K562 (cell line): ENCODE results near the gene ST6GALNAC6. TPM values are rescaled to one million over a fixed set of nuclear protein-coding genes. Genes with fewer than 3 reads are reported as not detected.
A peak's percentile ranks its signal among the peaks of the same experiment; 100 is the strongest.

Experiments used
- ATAC-seq: fragments of 200-7000 bp; cut with Tn5 transposase; 3 replicates; pipeline ENCODE4 v1.9.1; 2020; ENCODE audit warnings: moderate library complexity
- BruUV-seq: library from RNA; stranded (reverse); fragments of 400-500 nt; replicated peaks from 2 replicates; lab custom pipeline; 2021; lab: Mats Ljungman, UMichigan
- CTCF ChIA-PET: fragments of 300-600 bp; formaldehyde crosslinking; extraction: SDS; loops from one replicate; lab custom pipeline; 2021; ENCODE audit warnings: low intra/inter-chr PET ratio; lab: Yijun Ruan, JAX
- POLR2A ChIA-PET: fragments of 300-600, 350-650 bp; sonication (Branson Sonifier 250); formaldehyde crosslinking; extraction: SDS; loops from one replicate; lab custom pipeline; 2021; ENCODE audit warnings: antibody characterized with exemption, inconsistent platforms; lab: Yijun Ruan, JAX
- DNase-seq, 4 experiments: peaks; one replicate each; pipeline versions ENCODE4 v3.0.0 to v3.0.0-alpha.2; 2011 to 2018; ENCODE audit warnings: low spot score in 3 of 4, mixed read lengths in 3 of 4; ENCODE audit errors: extremely low read depth in 1 of 4
- FAIRE-seq: peaks from 2 replicates; lab custom pipeline; 2011; peaks lifted over from hg19 to GRCh38; lab: Jason Lieb, UNC
- H2AFZ ChIP-seq: 2 replicates; pipeline ENCODE4 v1.6.0; 2011; ENCODE audit warnings: low read depth, low read length, control low read depth, inconsistent platforms
- H3K27ac ChIP-seq: fragments of 200-600 bp; 3 replicates; pipeline ENCODE4 v1.8.0; 2011; ENCODE audit warnings: low read depth, mild to moderate bottlenecking, control low read depth, inconsistent platforms, low read length, moderate library complexity, mixed read lengths; ENCODE audit errors: extremely low read depth
- H3K27me3 ChIP-seq, 2 experiments: fragments of 300-600 bp in 1 of 2; 2 replicates in 1 of 2; 3 replicates in 1 of 2; pipeline versions ENCODE4 v1.6.0 to v1.8.0; 2011; ENCODE audit warnings: inconsistent platforms in 2 of 2, low read length in 2 of 2, mild to moderate bottlenecking in 1 of 2, mixed read lengths in 1 of 2, moderate library complexity in 1 of 2; ENCODE audit not compliant: control insufficient read depth in 2 of 2, insufficient read depth in 2 of 2
- H3K36me3 ChIP-seq: fragments of 300-600 bp; 3 replicates; pipeline ENCODE4 v1.8.0; 2011; ENCODE audit warnings: mild to moderate bottlenecking, low read length, inconsistent platforms; ENCODE audit not compliant: control insufficient read depth, insufficient read depth
- H3K4me1 ChIP-seq, 2 experiments: fragments of 200-600 bp in 1 of 2; replicated peaks in 1 of 2; 2 replicates in 1 of 2; 3 replicates in 1 of 2; pipeline versions ENCODE4 v1.5.1 to v1.8.0; 2011; ENCODE audit warnings: inconsistent platforms in 2 of 2, low read length in 2 of 2, mild to moderate bottlenecking in 1 of 2, mixed read lengths in 1 of 2, moderate library complexity in 1 of 2; ENCODE audit not compliant: control insufficient read depth in 2 of 2, insufficient read depth in 2 of 2
- H3K4me2 ChIP-seq: 2 replicates; pipeline ENCODE4 v1.6.1; 2011; ENCODE audit warnings: low read length, control low read depth, inconsistent platforms, mixed read lengths; ENCODE audit not compliant: insufficient read depth
- H3K4me3 ChIP-seq: fragments of 200-600 bp; sonication (generic), shearing (Covaris generic); 2 replicates; pipeline ENCODE4 v1.5.1; 2016; ENCODE audit warnings: control low read depth, inconsistent platforms
- H3K79me2 ChIP-seq: fragments of 200-600 bp; 3 replicates; pipeline ENCODE4 v1.8.0; 2011; ENCODE audit warnings: low read length, inconsistent platforms; ENCODE audit not compliant: control insufficient read depth, insufficient read depth
- H3K9ac ChIP-seq, 2 experiments: 2 replicates each; pipeline versions ENCODE4 v1.6.0 to v1.6.1; 2011; ENCODE audit warnings: low read depth in 2 of 2, low read length in 2 of 2, control low read depth in 1 of 2, inconsistent platforms in 1 of 2, mild to moderate bottlenecking in 1 of 2, mixed read lengths in 1 of 2; ENCODE audit not compliant: insufficient read depth in 1 of 2
- H3K9me1 ChIP-seq: one replicate; pipeline ENCODE4 v1.6.0; 2011; ENCODE audit warnings: inconsistent platforms, mild to moderate bottlenecking, low read length, moderate library complexity; ENCODE audit not compliant: control insufficient read depth, insufficient read depth
- H3K9me3 ChIP-seq: replicated peaks from 2 replicates; pipeline ENCODE4 v1.5.1; 2011; ENCODE audit warnings: low read depth, low read length, inconsistent platforms; ENCODE audit not compliant: control insufficient read depth, insufficient read depth
- H4K20me1 ChIP-seq: replicated peaks from 2 replicates; pipeline ENCODE4 v1.6.1; 2011; ENCODE audit warnings: low read length, inconsistent platforms, mixed read lengths; ENCODE audit not compliant: control insufficient read depth, insufficient read depth
- CBX1 ChIP-seq: sonication (generic); IDR thresholded peaks from 2 replicates; pipeline ENCODE4 v1.6.1; 2016; ENCODE audit warnings: antibody characterized with exemption, low read depth, mild to moderate bottlenecking
- CEBPG ChIP-seq, 3 experiments: fragments of 200-800 bp in 1 of 3; sonication (Bioruptor generic) in 1 of 3; sonication (generic) in 1 of 3; formaldehyde crosslinking in 1 of 3; IDR thresholded peaks in 2 of 3; conservative IDR thresholded peaks in 1 of 3; 2 replicates each; pipeline versions ENCODE4 v1.6.1 to v1.8.0; 2016 to 2022; ENCODE audit warnings: missing compliant biosample characterization in 2 of 3, missing genetic modification characterization in 2 of 3, mild to moderate bottlenecking in 1 of 3, missing genetic modification reagents in 1 of 3
- CSDE1 ChIP-seq, 2 experiments: fragments of 450-650 bp; IDR thresholded peaks; 2 replicates each; pipeline ENCODE4 v1.6.1; 2016; ENCODE audit warnings: mild to moderate bottlenecking in 1 of 2
- FOXP4 ChIP-seq: sonication (generic); formaldehyde crosslinking; IDR thresholded peaks from 2 replicates; pipeline ENCODE4 v1.8.0; 2022; ENCODE audit warnings: mild to moderate bottlenecking, missing genetic modification reagents, borderline replicate concordance
- HBP1 ChIP-seq: fragments of 450-650 bp; formaldehyde crosslinking; IDR thresholded peaks from 2 replicates; pipeline ENCODE4 v1.4.0; 2022; ENCODE audit warnings: missing genetic modification characterization
- HDAC8 ChIP-seq: fragments of 450-650 bp; IDR thresholded peaks from 2 replicates; pipeline ENCODE4 v1.6.1; 2016; ENCODE audit warnings: mild to moderate bottlenecking, missing genetic modification characterization, moderate library complexity, missing compliant biosample characterization
- L3MBTL2 ChIP-seq: fragments of 450-650 bp; IDR thresholded peaks from 2 replicates; pipeline ENCODE4 v1.6.1; 2016; ENCODE audit warnings: mild to moderate bottlenecking, moderate library complexity
- MIER1 ChIP-seq: fragments of 450-650 bp; IDR thresholded peaks from 2 replicates; pipeline ENCODE4 v1.6.1; 2016; ENCODE audit warnings: antibody characterized with exemption, mild to moderate bottlenecking, low read depth
- NR3C1 ChIP-seq: sonication (generic); formaldehyde crosslinking; IDR thresholded peaks from 2 replicates; pipeline ENCODE4 v1.8.1; 2022; ENCODE audit warnings: missing genetic modification reagents
- PHB2 ChIP-seq: fragments of 450-650 bp; IDR thresholded peaks from 2 replicates; pipeline ENCODE4 v1.6.1; 2017; ENCODE audit warnings: low read depth
- PML ChIP-seq: IDR thresholded peaks from 2 replicates; pipeline ENCODE4 v1.6.1; 2012; ENCODE audit warnings: low read length, inconsistent platforms
- PYGO2 ChIP-seq: fragments of 450-650 bp; IDR thresholded peaks from 2 replicates; pipeline ENCODE4 v1.6.1; 2016; ENCODE audit warnings: mild to moderate bottlenecking, missing genetic modification characterization, moderate library complexity, missing compliant biosample characterization
- SRSF7 ChIP-seq: fragments of 200-400 bp; formaldehyde crosslinking; optimal IDR thresholded peaks from 2 replicates; pipeline ENCODE3; 2017; ENCODE audit warnings: mild to moderate bottlenecking, low read depth, low read length
- ZNF324 ChIP-seq: fragments of 250-450 bp; sonication (Bioruptor Pico); IDR thresholded peaks from 2 replicates; pipeline ENCODE4 v1.4.0; 2020; ENCODE audit warnings: mild to moderate bottlenecking
- WGBS: fragments of 100-300 bp; shearing (Covaris generic); methylation state at CpG from one replicate; pipeline ENCODE4 v1.1.6; 2016; ENCODE audit warnings: low coverage, mixed read lengths; ENCODE audit not compliant: insufficient coverage; ENCODE audit errors: missing lambda C conversion rate; 5-methylcytosine and 5-hydroxymethylcytosine counted together
- in situ Hi-C: fragments of 300-500 bp; cut with MboI; formaldehyde crosslinking; loops from 4 replicates; pipeline ENCODE4 v1.15.0; 2018; ENCODE audit warnings: inconsistent platforms, mixed read lengths
- intact Hi-C: fragments of 100-400 bp; cut with micrococcal nuclease; formaldehyde crosslinking; loops from 2 replicates; pipeline ENCODE4 v1.14.2; 2022
- polyA plus RNA-seq, 8 experiments: library from polyadenylated mRNA; depleted of rRNA in 4 of 8; stranded (reverse) in 5 of 8; unstranded in 3 of 8; fragments of >200 nt; fragmentation: Nextera tagmentation in 2 of 8; fragmentation: Illumina TruSeq in 1 of 8; extraction: Ambion mirVana in 2 of 8; extraction: Trizol in 1 of 8; gene quantifications; 2 replicates each; pipeline versions ENCODE4 v1.2.1 to v1.2.3, GENCODE V29; 2011 to 2014; ENCODE audit warnings: inconsistent platforms in 1 of 8, missing spikeins in 1 of 8
- total RNA-seq, 7 experiments: library from RNA; depleted of rRNA in 6 of 7; stranded (reverse); fragments of >200 nt in 6 of 7; fragmentation: Illumina TruSeq in 2 of 7; extraction: Trizol in 2 of 7; gene quantifications; 2 replicates each; pipeline versions ENCODE4 v1.2.1 to v1.2.3, GENCODE V29; 2011 to 2021; ENCODE audit warnings: low replicate concordance in 1 of 7
- TF ChIP-seq, protein P1 (sequence below), 2 experiments: IDR thresholded peaks in 1 of 2; conservative IDR thresholded peaks in 1 of 2; 2 replicates each; pipeline ENCODE4 v1.6.1; 2016; ENCODE audit warnings: low read depth in 2 of 2, mild to moderate bottlenecking in 1 of 2, missing compliant biosample characterization in 1 of 2, missing genetic modification characterization in 1 of 2, moderate library complexity in 1 of 2

The ST6GALNAC6 gene
- total and polyA plus RNA-seq, 9 of the 15 experiments (the other 6 are each of a cell fraction or from before 2014, with no cell fraction given), result 0.13 to 23.0 (median 14.5) TPM

DNA sequence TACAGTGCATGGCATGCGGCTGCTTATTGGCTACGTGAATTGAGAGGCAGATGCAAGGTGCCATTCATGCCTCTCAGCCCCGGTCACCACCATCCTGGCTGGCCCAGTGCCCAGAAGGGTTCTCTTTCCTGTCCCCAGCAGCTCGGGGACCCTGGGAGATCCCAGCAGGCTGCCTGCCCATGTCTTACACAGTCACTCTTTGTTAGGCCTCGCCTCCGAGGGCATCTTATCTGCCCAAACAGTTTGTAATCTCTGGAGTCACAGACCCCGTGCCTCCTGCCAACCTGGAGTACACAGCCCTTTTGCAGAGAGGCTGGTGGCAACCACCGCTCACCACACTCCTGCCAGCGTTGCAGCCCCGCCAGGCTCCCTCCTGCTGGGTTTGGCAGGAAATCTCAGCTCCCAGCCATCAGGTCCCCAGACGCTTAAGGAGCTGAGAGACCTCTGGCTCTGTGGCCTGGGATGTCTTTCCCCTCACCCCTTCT, 14.9 kb downstream of the ST6GALNAC6 start:
- intact Hi-C loops (no loop called here), in situ Hi-C loops (no loop called here)
- H3K79me2 ChIP-seq, result no peaks in the 10 kb centered on the region
- POLR2A ChIA-PET, result interaction anchor here (0.7 to 2.4 kb wide), 4 partner anchors 9 to 117 kb away, joined by 3 to 12 read pairs (median 4); no protein-coding TSS in a partner anchor
- peaks cover 34% of the 10 kb centered on the region for H3K36me3 ChIP-seq
- BruUV-seq, result no TSS peak
- H4K20me1 ChIP-seq, result no peaks in the 10 kb centered on the region
- H3K9me3 ChIP-seq, result no peaks in the 10 kb centered on the region
- DNase-seq, result no peak
- no peak for ATAC-seq
- WGBS, result 63% methylated on average over 10 of the region's 11 CpGs
- peaks cover 0 to 29% of the 10 kb centered on the region in 2 experiments; a peak in 3 of 5 replicates for H3K4me1 ChIP-seq
- no peak overlapping the region for H3K27ac ChIP-seq
- peak overlapping the region in 1 of 2 experiments; percentile 81; a peak in 2 of 4 replicates for H3K9ac ChIP-seq
- H3K27me3 ChIP-seq, result no peaks in the 10 kb centered on the region
- no peak for FAIRE-seq
- no peak overlapping the region for H3K4me2 ChIP-seq
- H2AFZ ChIP-seq, result no peak overlapping the region
- H3K4me3 ChIP-seq, result no peak overlapping the region
- H3K9me1 ChIP-seq, result no peaks in the 10 kb centered on the region
- CTCF ChIA-PET, result no interaction called here
- TF ChIP-seq, protein P1, sequence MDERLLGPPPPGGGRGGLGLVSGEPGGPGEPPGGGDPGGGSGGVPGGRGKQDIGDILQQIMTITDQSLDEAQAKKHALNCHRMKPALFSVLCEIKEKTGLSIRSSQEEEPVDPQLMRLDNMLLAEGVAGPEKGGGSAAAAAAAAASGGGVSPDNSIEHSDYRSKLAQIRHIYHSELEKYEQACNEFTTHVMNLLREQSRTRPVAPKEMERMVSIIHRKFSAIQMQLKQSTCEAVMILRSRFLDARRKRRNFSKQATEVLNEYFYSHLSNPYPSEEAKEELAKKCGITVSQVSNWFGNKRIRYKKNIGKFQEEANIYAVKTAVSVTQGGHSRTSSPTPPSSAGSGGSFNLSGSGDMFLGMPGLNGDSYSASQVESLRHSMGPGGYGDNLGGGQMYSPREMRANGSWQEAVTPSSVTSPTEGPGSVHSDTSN (CRISPR knock-in tag; IDR thresholded peaks at IDR 0.05; ENCODE audit: low read depth), result no peak
- TF ChIP-seq, protein P1 (tag; conservative IDR thresholded peaks at IDR 0.05; ENCODE audit: low read depth), result no peak
- no peak for TF ChIP-seq NR3C1 (CRISPR knock-in tag)
- no peak for TF ChIP-seq PHB2
- no peak for TF ChIP-seq HBP1 (CRISPR knock-in tag)
- no peak for TF ChIP-seq PYGO2 (tag)
- TF ChIP-seq CEBPG (CRISPR knock-in tag; IDR thresholded peaks at IDR 0.05), result no peak
- TF ChIP-seq CEBPG (tag; conservative IDR thresholded peaks at IDR 0.05 in 1 of 2, IDR thresholded peaks at IDR 0.05 in 1 of 2), result no peak
- no peak for TF ChIP-seq CSDE1 (IDR thresholded peaks at IDR 0.05)
- no peak for TF ChIP-seq MIER1
- TF ChIP-seq HDAC8, result no peak
- no peak for TF ChIP-seq CBX1
- no peak for TF ChIP-seq L3MBTL2
- no peak for TF ChIP-seq FOXP4
- no peak for TF ChIP-seq PML
- TF ChIP-seq ZNF324 (CRISPR knock-in tag), result no peak
- TF ChIP-seq SRSF7, result no peak
